Measurements from ENCODE around the gene APBB1. TPM values are rescaled to one million over a fixed set of nuclear protein-coding genes. Genes with fewer than 3 reads are reported as not detected.

The APBB1 gene
- total and polyA plus RNA-seq, 2 of the 4 experiments (the other 2 are of a cell fraction), result 39.4 to 44.1 TPM

- Histone ChIP-seq H2AFZ (replicated peaks; ENCODE audit: low read length, poor library complexity) (no peak overlapping the region), H3K14ac (replicated peaks; ENCODE audit: low read depth, low read length) (no peak overlapping the region), H3K27ac (ENCODE audit: insufficient read depth, low read length) (no peak overlapping the region), H3K4me2 (ENCODE audit: low read depth, low read length) (no peak overlapping the region), H2BK120ac (ENCODE audit: low read depth, low read length) (no peak overlapping the region), H3K79me1 (ENCODE audit: low read depth in 1 of 2, low read length in 2 of 2) (no peaks in the 10 kb centered on the region), H2BK5ac (ENCODE audit: low read depth, low read length, poor library complexity, severe bottlenecking) (no peak overlapping the region), H4K8ac (ENCODE audit: low read depth in 2 of 2, low read length in 2 of 2) (no peak overlapping the region), H2BK15ac (ENCODE audit: low read depth, low read length) (no peak overlapping the region), H4K91ac (ENCODE audit: insufficient read depth, low read depth, low read length) (no peak overlapping the region), H3K9me1 (ENCODE audit: insufficient read depth, low read length) (no peaks in the 10 kb centered on the region), H3K18ac (ENCODE audit: low read depth, low read length) (no peak overlapping the region), H3K4me3 (ENCODE audit: insufficient read depth, low read depth, low read length) (no peak overlapping the region), H2BK20ac (ENCODE audit: low read depth, low read length) (no peak overlapping the region), H3K56ac (ENCODE audit: extremely low read depth, insufficient read depth, low read length) (no peak overlapping the region), H3K23ac (ENCODE audit: low read depth, low read length) (no peak overlapping the region), H3K27me3 (ENCODE audit: control insufficient read depth, insufficient read depth, low read length) (no peaks in the 10 kb centered on the region), H3K4ac (ENCODE audit: low read depth, low read length) (no peak overlapping the region), H3K4me1 (ENCODE audit: control insufficient read depth, insufficient read depth, low read length) (no peaks in the 10 kb centered on the region), H3K9me3 (ENCODE audit: control insufficient read depth, insufficient read depth, low read length) (no peaks in the 10 kb centered on the region), H3K36me3 (ENCODE audit: control insufficient read depth, insufficient read depth, low read length) (no peaks in the 10 kb centered on the region), H4K5ac (ENCODE audit: low read depth, low read length) (no peak overlapping the region), H2AK5ac (ENCODE audit: low read depth, low read length) (no peak overlapping the region), H4K20me1 (ENCODE audit: insufficient read depth, low read length) (no peaks in the 10 kb centered on the region), H2AK9ac (replicated peaks; ENCODE audit: low read depth, low read length, poor library complexity) (no peak overlapping the region), H3K9ac (ENCODE audit: low read depth, low read length) (no peak overlapping the region)
- no CpG with 5 or more reads among the region's 5 CpGs for WGBS, 2 experiments (ENCODE audit: extremely low coverage in 2 of 2, insufficient read length in 1 of 2)
- POLR2A ChIA-PET (ENCODE audit: unreplicated experiment), result no interaction called here
- dilution Hi-C loops (cut with HindIII; ENCODE audit: low sequenced_read_pairs, unreplicated experiment), result no loop called here
- DNase-seq, result no peak
- intact Hi-C loops (cut with micrococcal nuclease), result no loop called here
- in situ Hi-C loops (cut with MboI; ENCODE audit: low sequenced_read_pairs), result no loop called here
- BruUV-seq (replicated peaks), result no TSS peak
- TF ChIP-seq CEBPB (IDR thresholded peaks at IDR 0.05; ENCODE audit: low read depth, low read length), result no peak
- TF ChIP-seq POLR2A (IDR thresholded peaks at IDR 0.05; ENCODE audit: low read depth, low read length), result no peak
- TF ChIP-seq MXI1 (IDR thresholded peaks at IDR 0.05; ENCODE audit: borderline replicate concordance, low read depth, low read length), result no peak
- TF ChIP-seq NFE2L2 (IDR thresholded peaks at IDR 0.05; ENCODE audit: low read depth, low read length), result no peak
- no peak for TF ChIP-seq RFX5 (IDR thresholded peaks at IDR 0.05; ENCODE audit: low read depth, low read length)
- TF ChIP-seq MAZ (IDR thresholded peaks at IDR 0.05; ENCODE audit: borderline replicate concordance, low read depth, low read length), result no peak
- no peak for TF ChIP-seq CTCF (conservative IDR thresholded peaks at IDR 0.05; ENCODE audit: low read depth, low read length)
- CTCF ChIA-PET, result no interaction called here
- no peak for ATAC-seq (ENCODE audit: low read depth)
These were observed 15.2 kb upstream of the APBB1 start for GRCh38 chr11:6433998-6434660.
